Erythroblast (primary cell): ENCODE data around the gene ARHGEF12.

ENCODE experiments used
- GATA1 ChIP-seq: IDR thresholded peaks from 2 replicates; pipeline ENCODE4 v1.6.1; 2011; ENCODE audit warnings: low read depth, mild to moderate bottlenecking, control low read depth, low read length, moderate library complexity
- POLR2A ChIP-seq: IDR thresholded peaks from 2 replicates; pipeline ENCODE4 v1.6.1; 2011; ENCODE audit warnings: mild to moderate bottlenecking, low read length

DNA sequence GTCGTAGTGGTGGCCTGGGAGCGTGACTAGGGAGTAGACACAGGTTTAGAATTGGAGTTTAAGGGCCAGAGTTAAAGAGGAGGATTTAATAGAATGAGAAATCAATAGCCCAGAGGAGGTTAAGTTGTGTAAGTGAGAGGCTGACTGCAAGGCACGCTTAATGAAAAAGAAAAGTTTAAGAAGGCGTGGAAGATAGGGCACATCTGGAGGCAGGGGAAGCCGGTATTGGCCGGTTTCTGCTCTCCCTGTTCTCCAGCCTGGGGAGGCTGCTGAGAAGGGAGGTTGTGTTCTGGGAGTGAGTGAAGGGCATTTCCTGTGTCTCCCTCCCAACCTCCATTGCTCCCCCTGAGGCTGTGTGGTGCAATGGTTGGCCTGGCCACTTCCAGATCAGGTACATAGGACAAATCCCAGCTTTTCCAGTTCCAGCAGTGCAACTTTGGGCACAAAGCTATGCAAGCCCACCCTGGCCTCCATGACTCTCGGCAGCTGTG lies 181.6 kb downstream of the ARHGEF12 start:
- TF ChIP-seq POLR2A = no peak
- no peak for TF ChIP-seq GATA1
